Caco-2 (cell line): ENCODE results near the gene CGNL1. TPM values are rescaled to one million over a fixed set of nuclear protein-coding genes. Genes with fewer than 3 reads are reported as not detected.

Experiments used
- BruUV-seq: library from RNA; stranded (reverse); fragments of 400-500 nt; replicated peaks from 2 replicates; lab custom pipeline; 2021; lab: Mats Ljungman, UMichigan
- CTCF ChIA-PET: fragments of 300-600 bp; sonication (Branson Sonifier 250); formaldehyde crosslinking; loops from one replicate; lab custom pipeline; 2022; ENCODE audit warnings: antibody characterized with exemption; lab: Charles Lee
- POLR2A ChIA-PET: fragments of 300-600 bp; sonication (Branson Sonifier 250); formaldehyde crosslinking; loops from one replicate; lab custom pipeline; 2022; ENCODE audit warnings: antibody characterized with exemption; lab: Charles Lee
- DNase-seq, 2 experiments: peaks; one replicate each; pipeline versions ENCODE4 v3.0.0 to v3.0.0-alpha.2; 2020 to 2022
- H3K27me3 ChIP-seq: replicated peaks from 2 replicates; pipeline ENCODE4 v1.6.0; 2011; ENCODE audit warnings: low read length; ENCODE audit not compliant: control insufficient read depth, insufficient read depth
- H3K36me3 ChIP-seq: 2 replicates; pipeline ENCODE4 v1.5.1; 2011; ENCODE audit warnings: low read length; ENCODE audit not compliant: control insufficient read depth, insufficient read depth
- H3K4me1 ChIP-seq: fragments of 250-450 bp; sonication (Bioruptor Pico); 2 replicates; pipeline ENCODE4 v1.5.1; 2020; ENCODE audit warnings: mild to moderate bottlenecking
- H3K4me3 ChIP-seq: 2 replicates; pipeline ENCODE4 v1.5.1; 2011; ENCODE audit warnings: low read depth, mild to moderate bottlenecking, control low read depth, low read length
- H3K9me3 ChIP-seq: fragments of 250-450 bp; sonication (Bioruptor Pico); 2 replicates; pipeline ENCODE4 v1.5.1; 2020; ENCODE audit warnings: mild to moderate bottlenecking, moderate library complexity
- H3K27ac Mint-ChIP-seq: one replicate; pipeline ENCODE4 v1.8.0; 2022; ENCODE audit warnings: mixed read lengths; ENCODE audit not compliant: unreplicated experiment
- H3K27me3 Mint-ChIP-seq: one replicate; pipeline ENCODE4 v1.8.0; 2022; ENCODE audit warnings: mixed read lengths; ENCODE audit not compliant: insufficient read depth, unreplicated experiment
- H3K36me3 Mint-ChIP-seq: one replicate; pipeline ENCODE4 v1.8.0; 2022; ENCODE audit warnings: mild to moderate bottlenecking, mixed read lengths; ENCODE audit not compliant: insufficient read depth, unreplicated experiment
- H3K4me1 Mint-ChIP-seq: one replicate; pipeline ENCODE4 v1.8.0; 2022; ENCODE audit warnings: low read depth, mixed read lengths; ENCODE audit not compliant: unreplicated experiment
- H3K4me3 Mint-ChIP-seq: one replicate; pipeline ENCODE4 v1.8.0; 2022; ENCODE audit warnings: mild to moderate bottlenecking, moderate library complexity, mixed read lengths; ENCODE audit not compliant: unreplicated experiment
- H3K9me3 Mint-ChIP-seq: one replicate; pipeline ENCODE4 v1.8.0; 2022; ENCODE audit warnings: mixed read lengths; ENCODE audit not compliant: unreplicated experiment
- CTCF ChIP-seq, 2 experiments: fragments of 200-600 bp in 1 of 2; IDR thresholded peaks; 1 replicate in 1 of 2; 2 replicates in 1 of 2; pipeline versions ENCODE4 v1.5.1 to v1.8.0; 2011 to 2022; ENCODE audit warnings: antibody characterized with exemption in 1 of 2, control low read depth in 1 of 2, inconsistent platforms in 1 of 2, low read depth in 1 of 2, low read length in 1 of 2, mild to moderate bottlenecking in 1 of 2, moderate library complexity in 1 of 2; ENCODE audit not compliant: insufficient read depth in 1 of 2, severe bottlenecking in 1 of 2, unreplicated experiment in 1 of 2
- intact Hi-C: fragments of 100-400 bp; cut with micrococcal nuclease; formaldehyde crosslinking; loops from one replicate; pipeline ENCODE4 v1.10.0; 2022; ENCODE audit not compliant: unreplicated experiment
- total RNA-seq: library from RNA; stranded (reverse); gene quantifications from 2 replicates; pipeline ENCODE4 v1.2.3, GENCODE V29; 2022

CGNL1 gene
- total RNA-seq, 1 experiment from 2014 or later = 8.3 TPM

GRCh38 chr15:57432141-57432741 lies 55.9 kb downstream of the CGNL1 start:
- Mint-ChIP-seq H3K36me3 (peaks cover 6% of the 10 kb centered on the region), H3K9me3 (no peaks in the 10 kb centered on the region), H3K4me1 (peaks cover 14% of the 10 kb centered on the region), H3K27ac (no peak overlapping the region), H3K4me3 (no peak overlapping the region), H3K27me3 (no peaks in the 10 kb centered on the region)
- Histone ChIP-seq H3K27me3 (no peaks in the 10 kb centered on the region), H3K36me3 (no peaks in the 10 kb centered on the region), H3K4me3 (no peak overlapping the region), H3K9me3 (no peaks in the 10 kb centered on the region), H3K4me1 (peaks cover 15% of the 10 kb centered on the region)
- no peak for TF ChIP-seq CTCF (IDR thresholded peaks at IDR 0.05; ENCODE audit: insufficient read depth in 1 of 2, low read depth in 1 of 2, low read length in 1 of 2, severe bottlenecking in 1 of 2, unreplicated experiment in 1 of 2)
- CTCF ChIA-PET = no interaction called here
- POLR2A ChIA-PET = no interaction called here
- BruUV-seq = no TSS peak
- intact Hi-C loops = no loop called here
- DNase-seq = no peak

GRCh38 chr15:57436166-57436565 lies 59.9 kb downstream of the CGNL1 start:
- no peak overlapping the region for H3K4me3 Mint-ChIP-seq
- intact Hi-C loops = no loop called here
- no peaks in the 10 kb centered on the region for H3K36me3 Mint-ChIP-seq
- no peak for DNase-seq
- no peak overlapping the region for H3K27ac Mint-ChIP-seq
- TF ChIP-seq CTCF (IDR thresholded peaks at IDR 0.05; ENCODE audit: insufficient read depth in 1 of 2, low read depth in 1 of 2, low read length in 1 of 2, severe bottlenecking in 1 of 2, unreplicated experiment in 1 of 2) = no peak
- Histone ChIP-seq H3K36me3 (no peaks in the 10 kb centered on the region), H3K9me3 (no peaks in the 10 kb centered on the region), H3K4me1 (peaks cover 7% of the 10 kb centered on the region; the same call in 1 of the 2 replicates), H3K4me3 (no peak overlapping the region), H3K27me3 (no peaks in the 10 kb centered on the region)
- no peaks in the 10 kb centered on the region for H3K27me3 Mint-ChIP-seq
- POLR2A ChIA-PET = no interaction called here
- H3K4me1 Mint-ChIP-seq = peaks cover 7% of the 10 kb centered on the region
- H3K9me3 Mint-ChIP-seq = no peaks in the 10 kb centered on the region
- CTCF ChIA-PET = no interaction called here
- no TSS peak for BruUV-seq

GRCh38 chr15:57436961-57437360 lies 60.7 kb downstream of the CGNL1 start:
- no peak for DNase-seq
- no peak for TF ChIP-seq CTCF (IDR thresholded peaks at IDR 0.05; ENCODE audit: insufficient read depth in 1 of 2, low read depth in 1 of 2, low read length in 1 of 2, severe bottlenecking in 1 of 2, unreplicated experiment in 1 of 2)
- Histone ChIP-seq H3K27me3 (no peaks in the 10 kb centered on the region), H3K9me3 (no peaks in the 10 kb centered on the region), H3K4me1 (peaks cover 12% of the 10 kb centered on the region; the same call in 1 of the 2 replicates), H3K4me3 (no peak overlapping the region), H3K36me3 (no peaks in the 10 kb centered on the region)
- no TSS peak for BruUV-seq
- no peaks in the 10 kb centered on the region for H3K27me3 Mint-ChIP-seq
- no peaks in the 10 kb centered on the region for H3K9me3 Mint-ChIP-seq
- H3K4me3 Mint-ChIP-seq = no peak overlapping the region
- intact Hi-C loops = no loop called here
- CTCF ChIA-PET = no interaction called here
- peaks cover 7% of the 10 kb centered on the region for H3K4me1 Mint-ChIP-seq
- H3K36me3 Mint-ChIP-seq = no peaks in the 10 kb centered on the region
- POLR2A ChIA-PET = no interaction called here
- no peak overlapping the region for H3K27ac Mint-ChIP-seq
